ENCODE results near the gene RAB23.

RAB23 gene

GRCh38 chr6:57137350-57137749 lies 84.8 kb downstream of the RAB23 start:
- no peak for DNase-seq (ENCODE audit: low read depth, low spot score)
